Spleen (tissue), 11 donors: ENCODE data around the gene PSORS1C2. TPM values are rescaled to one million over a fixed set of nuclear protein-coding genes. Genes with fewer than 3 reads are reported as not detected.

Experiments
- DNase-seq: peaks from one replicate; pipeline ENCODE4 v3.0.0-alpha.2; 2020
- H3K27ac ChIP-seq, 8 donors: fragments of 200-600 bp; sonication (generic) in 7 of 8; 1 replicate in 4 of 8; 2 replicates in 4 of 8; pipeline versions ENCODE4 v1.5.0 to v1.8.0; 2016 to 2021; ENCODE audit warnings: inconsistent platforms in 4 of 8, mild to moderate bottlenecking in 4 of 8, moderate library complexity in 1 of 8
- H3K27me3 ChIP-seq, 7 donors: fragments of 200-600 bp; sonication (generic) in 6 of 7; replicated peaks in 1 of 7; 1 replicate in 4 of 7; 2 replicates in 3 of 7; pipeline versions ENCODE4 v1.5.0 to v1.8.0; 2016 to 2021; ENCODE audit warnings: inconsistent platforms in 3 of 7, mild to moderate bottlenecking in 1 of 7
- H3K36me3 ChIP-seq, 6 donors: fragments of 200-600 bp; sonication (generic) in 5 of 6; 1 replicate in 4 of 6; 2 replicates in 2 of 6; pipeline versions ENCODE4 v1.5.0 to v1.8.0; 2016 to 2021; ENCODE audit warnings: inconsistent platforms in 2 of 6
- H3K4me1 ChIP-seq, 6 donors: fragments of 200-600 bp; sonication (generic) in 5 of 6; 1 replicate in 3 of 6; 2 replicates in 3 of 6; pipeline versions ENCODE4 v1.5.0 to v1.8.0; 2016 to 2021; ENCODE audit warnings: inconsistent platforms in 3 of 6
- H3K4me3 ChIP-seq, 8 donors: fragments of 200-600 bp; sonication (generic) in 7 of 8; 1 replicate in 4 of 8; 2 replicates in 4 of 8; pipeline versions ENCODE4 v1.5.0 to v1.8.0; 2016 to 2021; ENCODE audit warnings: inconsistent platforms in 4 of 8, mild to moderate bottlenecking in 4 of 8, moderate library complexity in 2 of 8
- H3K9me3 ChIP-seq, 8 donors: fragments of 200-600 bp; sonication (generic) in 7 of 8; 1 replicate in 4 of 8; 2 replicates in 4 of 8; pipeline versions ENCODE4 v1.5.0 to v1.8.0; 2016 to 2021; ENCODE audit warnings: inconsistent platforms in 4 of 8
- CTCF ChIP-seq, 11 experiments: fragments of 200-600 bp in 7 of 11; fragments of 450-650 bp in 4 of 11; sonication (generic) in 4 of 11; IDR thresholded peaks in 8 of 11; conservative IDR thresholded peaks in 3 of 11; 1 replicate in 7 of 11; 2 replicates in 4 of 11; pipeline versions ENCODE4 v1.4.0 to v1.8.0; 2016 to 2021; ENCODE audit warnings: antibody characterized with exemption in 11 of 11, inconsistent platforms in 4 of 11, mild to moderate bottlenecking in 1 of 11
- POLR2A ChIP-seq, 3 donors: fragments of 450-650 bp; IDR thresholded peaks; one replicate each; pipeline ENCODE4 v1.5.1; 2017; ENCODE audit warnings: antibody characterized with exemption in 3 of 3, mild to moderate bottlenecking in 1 of 3
- POLR2AphosphoS5 ChIP-seq, 3 donors: sonication (generic); formaldehyde crosslinking; IDR thresholded peaks; one replicate each; pipeline ENCODE4 v1.5.1; 2017; ENCODE audit warnings: antibody characterized with exemption in 3 of 3
- WGBS, 5 donors: extraction: QIAGEN DNeasy Blood & Tissue Kit in 3 of 5; methylation state at CpG; one replicate each; pipeline versions ENCODE4 v1.1.5 to v1.1.7; 2013 to 2018; 5-methylcytosine and 5-hydroxymethylcytosine counted together
- intact Hi-C: fragments of 100-400 bp; cut with DNase I; formaldehyde crosslinking; loops from one replicate; pipeline ENCODE4 v1.15.0; 2023; ENCODE audit warnings: low total_unique reads
- polyA plus RNA-seq, 3 donors: library from polyadenylated mRNA; stranded (reverse); fragments of 200-250 nt; gene quantifications; one replicate each; pipeline ENCODE4 v1.2.1, GENCODE V29; 2013
- total RNA-seq, 7 donors: library from RNA; depleted of rRNA in 3 of 7; stranded (reverse); fragments of >200 nt in 3 of 7; fragmentation: NEBNext Ultra II Directional in 4 of 7; extraction: Animal tissue kit (Norgen Biotek cat#: 25700) in 4 of 7; gene quantifications; one replicate each; pipeline versions ENCODE4 v1.1.0 to v1.2.1, GENCODE V29; 2016 to 2021
- donor health status: healthy with polysubstance abuse.
- donor health status: DM: no; HTN: no; CAD: no; lungs with moderate emphysema.
- donor health status: DM: no; HTN: no; CAD: no.
- donor health status: Bipolar disorder and iron deficiency.
- donor health status: healthy.
- donor health status: DM: no; HTN: no; CAD: no.
- donor health status: DM: yes; HTN: yes; CAD: no.

Gene PSORS1C2
- total and polyA plus RNA-seq, 10 donors = not detected

- Histone ChIP-seq H3K27ac (no peak overlapping the region), H3K27me3 (no peaks in the 10 kb centered on the region), H3K4me3 (no peak overlapping the region), H3K36me3 (peaks cover 0 to 7% (median 0%) of the 10 kb centered on the region in 6 donors), H3K9me3 (no peaks in the 10 kb centered on the region), H3K4me1 (peaks cover 0 to 26% (median 7%) of the 10 kb centered on the region in 6 donors)
- WGBS, 5 donors = 84 to 94% (median 86%) methylated on average over 3 of the region's 3 CpGs
- intact Hi-C loops = no loop called here
- DNase-seq = no peak
- TF ChIP-seq POLR2A (IDR thresholded peaks at IDR 0.05) = no peak
- TF ChIP-seq POLR2AphosphoS5 (IDR thresholded peaks at IDR 0.05) = no peak
- no peak for TF ChIP-seq CTCF (IDR thresholded peaks at IDR 0.05 in 8 of 11, conservative IDR thresholded peaks at IDR 0.05 in 3 of 11)
These were observed 37.1 kb upstream of the PSORS1C2 start for GRCh38 chr6:31175971-31176370.

GRCh38 chr6:31174378-31174777 lies 35.5 kb upstream of the PSORS1C2 start:
- intact Hi-C loops = no loop called here
- TF ChIP-seq POLR2A (IDR thresholded peaks at IDR 0.05) = no peak
- TF ChIP-seq CTCF (IDR thresholded peaks at IDR 0.05 in 8 of 11, conservative IDR thresholded peaks at IDR 0.05 in 3 of 11) = no peak
- no peak for TF ChIP-seq POLR2AphosphoS5 (IDR thresholded peaks at IDR 0.05)
- Histone ChIP-seq H3K9me3 (no peaks in the 10 kb centered on the region), H3K27me3 (no peaks in the 10 kb centered on the region), H3K4me1 (peaks cover 0 to 14% (median 6%) of the 10 kb centered on the region in 6 donors), H3K27ac (no peak overlapping the region), H3K4me3 (no peak overlapping the region), H3K36me3 (peaks cover 0 to 7% (median 0%) of the 10 kb centered on the region in 6 donors)
- 80 to 94% (median 86%) methylated on average over 5 of the region's 5 CpGs for WGBS, 5 donors
- DNase-seq = no peak

GRCh38 chr6:31173406-31173805 lies 34.5 kb upstream of the PSORS1C2 start:
- DNase-seq = no peak
- H3K4me1 ChIP-seq = peaks cover 0 to 4% (median 1%) of the 10 kb centered on the region in 6 donors
- WGBS, 5 donors = 80 to 95% (median 82%) methylated on average over 2 to 3 of the region's 3 CpGs
- intact Hi-C loops = no loop called here
- TF ChIP-seq POLR2AphosphoS5 (IDR thresholded peaks at IDR 0.05) (no peak), POLR2A (IDR thresholded peaks at IDR 0.05) (no peak), CTCF (IDR thresholded peaks at IDR 0.05 in 8 of 11, conservative IDR thresholded peaks at IDR 0.05 in 3 of 11) (no peak)
- H3K27ac ChIP-seq = no peak overlapping the region
- no peak overlapping the region for H3K4me3 ChIP-seq
- H3K9me3 ChIP-seq = no peaks in the 10 kb centered on the region
- H3K27me3 ChIP-seq = no peaks in the 10 kb centered on the region
- H3K36me3 ChIP-seq = peaks cover 0 to 7% (median 0%) of the 10 kb centered on the region in 6 donors

GRCh38 chr6:31172973-31173384 lies 34.1 kb upstream of the PSORS1C2 start:
- DNase-seq = no peak
- H3K9me3 ChIP-seq = no peaks in the 10 kb centered on the region
- WGBS, 5 donors = 69 to 94% (median 78%) methylated on average over 5 of the region's 5 CpGs
- peaks cover 0 to under 1% (median 0%) of the 10 kb centered on the region in 6 donors for H3K4me1 ChIP-seq
- no peaks in the 10 kb centered on the region for H3K27me3 ChIP-seq
- TF ChIP-seq POLR2AphosphoS5 (IDR thresholded peaks at IDR 0.05) (no peak), POLR2A (IDR thresholded peaks at IDR 0.05) (no peak), CTCF (IDR thresholded peaks at IDR 0.05 in 8 of 11, conservative IDR thresholded peaks at IDR 0.05 in 3 of 11) (no peak)
- intact Hi-C loops = no loop called here
- peaks cover 0 to 7% (median 0%) of the 10 kb centered on the region in 6 donors for H3K36me3 ChIP-seq
- no peak overlapping the region for H3K4me3 ChIP-seq
- no peak overlapping the region for H3K27ac ChIP-seq
